HG03520 (cell line): Measurements from ENCODE around the gene BTG2.

ENCODE experiments used
- ATAC-seq: cut with Tn5 transposase; IDR thresholded peaks from one replicate; pipeline ENCODE4 v1.9.1; 2021; ENCODE audit warnings: mild to moderate bottlenecking, moderate library complexity; ENCODE audit not compliant: unreplicated experiment

The BTG2 gene

DNA sequence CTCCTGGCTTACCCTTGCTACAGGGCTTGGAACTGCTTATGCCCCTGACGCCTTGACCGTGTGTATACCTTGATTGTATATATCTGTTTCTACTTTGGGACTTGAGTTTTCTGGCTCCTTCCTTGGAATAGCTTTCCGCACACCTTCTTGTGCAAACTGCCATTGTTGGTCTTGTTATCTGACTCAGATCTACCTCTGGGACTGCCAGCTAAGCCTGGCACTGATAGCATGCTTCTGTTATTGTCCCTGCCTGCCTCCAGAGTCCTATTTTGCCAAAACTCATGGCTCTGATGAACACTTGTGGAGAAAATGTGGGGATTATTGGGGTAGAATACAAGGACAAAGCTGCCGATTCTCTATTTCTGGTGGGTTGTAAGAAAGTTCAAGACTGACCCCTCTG lies 30.2 kb downstream of the BTG2 start:
- ATAC-seq, result no peak

DNA sequence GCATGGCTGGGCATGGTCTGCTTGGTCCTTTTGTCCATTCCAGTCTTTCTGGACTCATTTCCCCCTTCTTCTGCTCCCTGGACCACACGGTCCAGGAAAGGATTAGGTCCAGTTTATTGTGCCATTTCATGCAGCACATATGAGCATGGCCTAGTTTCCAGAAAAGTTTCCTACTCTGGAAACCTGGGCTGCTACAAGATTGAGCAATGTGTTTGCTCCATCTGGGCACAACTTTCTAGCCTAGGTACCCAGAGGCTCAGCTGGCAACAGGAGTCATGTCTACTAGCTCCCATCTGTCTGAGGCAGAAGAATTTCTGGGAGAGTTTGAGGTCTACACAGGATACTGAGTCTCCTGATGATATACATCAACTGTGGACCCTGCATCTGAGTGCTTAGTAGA lies 30.8 kb downstream of the BTG2 start:
- ATAC-seq, result no peak

DNA sequence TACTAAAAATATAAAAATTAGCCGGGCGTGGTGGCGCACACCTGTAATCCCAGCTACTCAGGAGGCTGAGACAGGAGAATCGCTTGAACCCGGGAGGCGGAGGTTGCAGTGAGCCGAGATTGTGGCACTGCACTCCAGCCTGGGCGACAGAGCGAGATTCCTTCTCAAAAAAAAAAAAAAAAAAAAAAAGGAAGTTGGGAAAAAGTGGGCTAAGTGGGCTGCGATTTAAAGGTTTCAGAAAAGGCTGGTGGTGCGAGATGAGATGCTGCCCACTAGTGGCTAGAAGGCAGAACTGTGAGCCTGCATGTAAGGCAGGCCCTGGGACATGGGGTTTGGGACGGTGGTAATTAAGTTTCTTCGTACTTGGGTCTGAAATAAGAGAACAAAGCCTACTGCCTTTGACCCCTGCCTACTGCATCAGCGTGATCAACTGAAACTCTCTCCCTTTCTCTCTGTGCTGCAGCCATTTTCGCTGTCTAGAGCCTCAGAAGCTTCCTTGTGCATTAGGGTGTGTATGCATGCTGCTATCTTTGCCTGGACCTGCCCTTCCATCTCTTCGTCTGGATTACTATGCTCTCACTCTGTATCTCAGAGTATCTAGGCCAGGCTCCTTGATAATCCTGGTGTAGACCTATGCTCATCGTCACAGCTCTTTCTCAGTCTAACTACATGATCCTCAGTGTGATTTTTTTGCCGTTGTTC lies 33.2 kb downstream of the BTG2 start:
- no peak for ATAC-seq

DNA sequence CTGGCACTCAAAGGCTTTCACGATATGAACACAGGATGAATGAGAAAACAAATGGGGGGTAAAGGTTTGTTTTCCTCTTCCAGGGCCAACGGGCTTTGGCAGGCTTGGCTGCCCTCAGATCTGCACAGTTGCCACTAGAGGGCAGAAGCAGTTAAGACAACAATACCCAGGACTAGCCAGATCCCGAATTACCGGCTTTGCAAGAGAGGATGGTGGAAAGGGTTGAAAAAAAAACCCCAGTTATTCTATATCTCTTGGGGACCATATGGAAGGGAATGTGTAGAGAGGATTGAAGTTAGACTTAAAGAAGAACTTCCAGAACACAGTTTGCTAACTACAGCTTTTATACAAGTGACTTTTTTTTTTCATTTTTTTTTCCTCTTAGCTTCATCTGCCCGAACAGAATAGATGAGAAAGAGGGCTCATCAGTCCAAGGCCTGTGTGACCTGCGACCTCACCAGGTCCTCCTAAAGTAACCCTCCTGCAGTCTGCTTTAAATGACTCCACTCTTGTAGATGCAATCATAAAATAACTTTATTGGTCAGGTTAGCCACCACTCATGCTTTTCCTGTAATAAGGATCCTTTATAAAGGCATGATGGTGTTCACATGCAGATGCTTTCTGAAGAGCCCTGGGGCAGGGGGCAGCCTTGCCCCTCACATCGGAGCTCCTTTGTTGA lies 34.9 kb downstream of the BTG2 start:
- peak; percentile 56 for ATAC-seq

DNA sequence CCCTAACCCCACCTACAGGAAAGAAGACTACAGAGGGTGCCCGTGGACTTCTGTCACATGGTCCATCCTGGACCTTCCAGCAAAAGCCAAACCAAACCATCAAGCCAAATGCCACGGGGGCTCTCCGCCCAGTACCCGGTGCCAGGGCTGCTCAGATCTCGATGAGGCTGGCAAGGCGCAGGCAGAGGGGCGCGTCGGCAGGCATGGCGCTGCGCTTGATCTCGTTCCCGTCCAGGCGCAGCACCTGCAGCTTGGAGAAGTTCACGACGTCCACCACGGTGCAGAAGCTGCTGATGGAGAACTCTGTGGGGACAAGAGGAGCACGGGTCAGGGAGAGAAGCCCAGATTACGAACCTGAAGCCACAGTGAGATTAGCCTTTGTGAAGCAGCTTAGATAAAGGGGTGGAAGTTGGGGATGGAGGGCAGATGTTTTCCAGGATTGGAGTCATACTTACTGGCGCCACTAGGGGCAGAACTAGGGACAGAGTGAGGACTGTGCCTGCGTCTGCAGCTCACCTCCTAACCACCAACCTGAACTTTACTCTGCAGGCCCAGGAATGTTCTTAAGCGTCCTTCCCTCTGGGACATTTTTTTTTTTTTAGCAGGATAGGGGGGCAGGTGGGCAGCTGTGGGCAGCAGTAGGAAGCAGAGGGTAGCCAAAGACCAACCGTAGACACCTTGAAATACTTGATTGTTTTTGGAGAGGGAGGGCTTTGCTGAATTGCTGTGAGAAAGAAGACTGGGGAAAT lies 37.0 kb downstream of the BTG2 start:
- ATAC-seq, result no peak

DNA sequence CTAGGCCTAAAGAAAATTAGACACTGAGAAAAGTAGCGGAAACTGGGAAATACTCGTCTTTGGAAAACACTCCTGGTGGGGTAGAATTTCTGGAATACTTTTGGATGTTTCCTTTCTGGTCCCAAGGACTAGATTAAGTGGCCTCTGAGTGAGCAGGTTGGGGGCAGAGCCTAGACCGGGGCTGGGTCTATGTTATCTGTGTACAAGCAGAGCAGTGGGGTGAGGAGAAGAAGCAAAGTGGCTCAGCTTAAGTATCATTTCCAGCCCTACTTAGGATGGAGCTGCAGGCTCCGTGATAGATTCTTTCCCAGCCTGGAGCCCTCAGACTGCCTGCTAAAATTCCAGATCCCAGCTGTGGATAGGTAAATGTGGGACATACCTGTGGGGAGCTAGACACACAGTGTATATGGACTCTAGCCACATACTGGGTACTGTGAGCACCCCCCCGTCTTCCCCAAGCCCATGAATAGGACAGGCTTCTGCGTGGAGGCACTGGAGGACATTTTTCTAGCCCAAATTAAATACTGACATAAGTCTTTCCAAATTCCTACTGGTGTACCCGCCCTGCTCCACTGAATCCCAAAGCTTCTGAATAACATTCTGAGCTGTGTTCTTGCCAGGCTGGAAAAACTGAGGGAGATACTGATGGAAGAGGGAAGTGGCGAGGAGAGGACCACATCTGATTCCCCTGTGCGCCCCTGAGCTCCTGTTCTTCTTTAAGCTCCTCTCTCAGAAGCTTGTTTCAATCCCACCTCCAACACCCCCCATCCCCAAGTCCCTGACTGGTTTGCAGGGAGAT lies 38.8 kb downstream of the BTG2 start:
- no peak for ATAC-seq

DNA sequence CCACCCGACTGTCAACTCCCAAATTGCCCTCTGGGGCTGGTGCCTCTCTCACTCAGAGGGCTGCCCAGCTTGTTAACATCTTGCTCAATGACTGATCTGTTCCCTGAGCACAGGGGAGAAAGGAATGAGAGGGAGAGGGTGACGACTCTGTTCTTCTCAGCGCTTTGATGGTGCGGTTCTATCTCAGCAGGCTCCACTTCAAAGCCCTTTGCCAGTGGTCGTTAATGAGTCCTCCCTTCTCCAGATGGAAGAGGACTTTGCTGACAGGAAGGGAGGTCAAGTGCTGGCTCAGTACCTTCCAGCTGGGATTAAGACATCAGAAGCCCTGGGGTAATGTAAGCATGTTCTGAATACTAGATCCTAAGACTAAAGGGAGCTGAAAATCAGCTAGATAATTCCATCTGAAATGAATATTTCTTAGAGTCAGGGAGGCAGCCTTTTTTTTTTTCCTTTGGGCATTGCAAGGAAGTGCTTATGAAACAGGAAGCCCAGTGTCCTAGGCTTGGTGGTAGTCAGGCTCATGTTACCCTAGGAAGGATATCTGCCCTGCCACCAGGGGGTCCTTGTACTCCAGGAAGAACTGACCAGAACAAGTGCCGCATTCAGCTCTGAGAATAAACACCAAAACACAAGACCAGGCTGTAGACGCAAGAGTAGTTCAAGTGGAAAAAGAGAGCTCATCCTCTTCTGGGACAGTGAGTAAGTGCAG lies 40.9 kb downstream of the BTG2 start:
- no peak for ATAC-seq

DNA sequence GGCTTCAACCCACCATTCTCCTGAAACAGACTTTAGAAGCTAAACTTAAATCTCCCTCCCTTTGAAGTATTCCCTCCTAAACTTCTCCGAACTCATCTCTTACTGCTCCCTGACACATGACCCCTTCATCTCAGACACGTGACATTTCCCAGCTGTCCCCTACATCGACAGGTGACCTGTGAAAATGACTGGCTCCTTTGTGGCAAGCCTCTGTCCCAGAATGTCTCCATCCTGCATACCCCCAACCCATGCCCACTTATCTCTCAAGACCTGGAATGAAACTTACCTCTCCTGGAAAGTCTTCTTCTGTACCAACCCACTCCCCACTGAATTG lies 41.4 kb downstream of the BTG2 start:
- ATAC-seq, result no peak

DNA sequence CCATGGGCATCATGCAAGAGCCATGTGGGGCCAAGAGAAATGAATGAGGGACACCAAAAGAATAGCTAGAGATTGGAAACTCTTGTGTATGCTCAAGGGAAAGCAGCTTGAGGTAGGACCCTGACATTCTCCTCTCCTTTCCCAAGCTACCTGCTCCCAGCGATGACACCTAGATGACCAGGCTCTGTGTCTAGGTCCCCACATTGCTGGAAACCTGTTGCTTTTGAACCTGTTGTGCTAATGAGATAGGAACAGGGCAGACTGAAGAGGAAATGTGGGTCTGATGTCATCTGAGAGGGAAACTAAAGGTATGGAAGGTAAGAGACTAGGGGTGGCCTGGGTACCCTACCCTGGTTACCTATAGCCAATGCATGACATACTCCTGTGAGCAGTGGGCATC lies 43.8 kb downstream of the BTG2 start:
- no peak for ATAC-seq

DNA sequence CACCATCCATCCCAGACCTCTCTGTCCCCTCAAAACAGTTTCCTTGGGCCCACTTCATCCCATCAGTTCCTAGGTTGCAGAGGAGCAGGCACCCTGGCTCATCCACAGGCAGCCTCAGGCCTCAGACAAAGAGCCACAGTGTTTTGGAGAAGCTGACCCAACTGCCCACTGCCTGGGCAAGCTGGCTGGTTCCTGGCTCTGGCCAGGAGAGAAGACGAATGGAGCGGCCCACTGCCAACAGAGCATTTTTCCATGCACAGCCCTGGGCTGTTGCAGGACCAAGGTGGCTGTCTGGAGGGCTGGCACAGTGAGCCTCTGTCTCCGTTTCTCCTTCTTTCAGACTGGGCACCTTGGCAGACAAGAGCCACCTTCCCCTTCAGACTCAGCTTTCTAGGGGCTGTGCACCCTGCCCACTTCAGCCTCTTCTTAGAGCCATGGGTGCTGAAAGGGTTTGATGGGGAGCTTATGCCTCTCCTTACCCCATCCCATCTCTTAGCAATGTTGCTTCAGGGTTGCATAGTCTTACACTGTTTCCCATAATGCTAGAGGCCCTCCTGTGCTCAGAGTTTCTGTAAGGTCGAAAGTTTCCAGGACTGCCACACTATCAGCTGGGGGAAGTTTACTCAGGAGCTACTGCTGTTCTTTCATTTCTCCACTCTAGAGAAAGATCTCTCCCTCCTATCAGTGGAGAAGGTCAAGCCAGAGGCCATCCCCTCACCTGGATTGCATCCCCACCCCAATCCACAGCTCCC lies 44.6 kb downstream of the BTG2 start:
- no peak for ATAC-seq

DNA sequence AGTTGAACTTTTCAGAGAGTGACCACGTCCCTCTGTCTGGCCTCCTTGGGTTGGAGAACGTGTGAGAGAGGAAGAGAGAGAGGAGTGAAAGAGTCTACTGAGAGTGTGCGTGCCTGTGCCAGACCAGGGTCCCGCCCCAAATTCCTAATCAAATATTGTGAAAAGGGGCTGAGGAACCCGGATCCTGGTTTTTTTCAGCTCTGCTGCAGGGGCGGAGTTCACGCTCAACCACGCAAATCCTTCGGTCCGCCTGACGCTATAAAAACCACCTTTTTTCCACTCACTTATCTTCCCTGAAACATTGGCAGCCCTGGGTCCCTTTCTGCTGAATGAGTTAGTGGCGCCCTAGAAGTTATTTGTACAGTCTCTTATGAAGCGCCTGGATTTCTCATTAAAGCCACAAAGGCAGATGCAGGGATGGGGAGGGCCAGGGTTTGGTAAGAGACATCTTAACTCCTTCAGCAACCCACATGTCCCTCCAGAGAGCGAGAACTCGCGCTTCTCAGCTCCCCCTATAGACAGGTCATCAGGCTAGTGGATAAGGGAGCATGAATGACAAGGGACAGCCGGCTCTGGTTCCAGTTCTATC lies 45.8 kb downstream of the BTG2 start, which contains the start of gene FMOD:
FMOD (minus strand) TSS at position 86 of the 589 bp plus-strand sequence. CDS start 2,852 bp downstream, outside the sequence.
- ATAC-seq, result no peak

DNA sequence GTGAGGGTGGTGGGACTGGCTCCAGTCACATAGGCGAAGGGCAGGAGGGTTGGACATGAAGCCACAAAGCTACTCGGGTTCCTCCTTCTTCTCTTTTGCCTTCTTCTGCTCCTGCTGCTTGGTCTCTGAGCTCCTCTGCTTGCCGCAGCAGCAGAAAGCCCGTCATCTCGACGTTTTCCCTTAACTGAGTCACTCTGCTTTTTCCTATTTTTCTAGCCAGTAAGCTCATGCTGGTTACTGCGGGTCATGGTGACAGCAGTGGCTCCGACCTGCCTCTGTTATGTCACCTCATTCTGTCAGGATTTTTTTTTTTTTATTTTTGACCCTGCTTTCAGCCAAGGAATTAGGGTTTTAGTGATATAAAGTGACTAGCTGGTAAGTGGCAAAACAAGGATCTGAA lies 48.2 kb downstream of the BTG2 start:
- ATAC-seq, result no peak

DNA sequence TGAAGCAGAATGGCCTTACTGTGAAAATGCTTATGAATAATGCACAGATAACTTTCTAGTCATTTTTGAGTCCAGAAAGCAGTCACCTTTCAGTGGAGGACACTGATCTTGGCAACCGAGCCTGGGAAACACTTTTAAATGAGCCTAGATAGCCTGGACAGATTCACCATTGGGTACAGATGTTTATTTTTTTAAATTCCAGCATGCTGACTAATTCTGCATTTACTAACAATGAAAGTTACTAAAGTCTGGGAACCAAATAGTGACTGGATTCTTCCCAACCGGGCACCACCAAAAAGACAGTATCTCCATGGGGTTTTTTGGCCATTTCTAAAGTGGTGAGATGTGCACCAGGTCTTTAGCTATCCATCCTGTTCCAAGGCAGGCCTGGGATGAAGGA lies 48.9 kb downstream of the BTG2 start:
- ATAC-seq, result no peak

DNA sequence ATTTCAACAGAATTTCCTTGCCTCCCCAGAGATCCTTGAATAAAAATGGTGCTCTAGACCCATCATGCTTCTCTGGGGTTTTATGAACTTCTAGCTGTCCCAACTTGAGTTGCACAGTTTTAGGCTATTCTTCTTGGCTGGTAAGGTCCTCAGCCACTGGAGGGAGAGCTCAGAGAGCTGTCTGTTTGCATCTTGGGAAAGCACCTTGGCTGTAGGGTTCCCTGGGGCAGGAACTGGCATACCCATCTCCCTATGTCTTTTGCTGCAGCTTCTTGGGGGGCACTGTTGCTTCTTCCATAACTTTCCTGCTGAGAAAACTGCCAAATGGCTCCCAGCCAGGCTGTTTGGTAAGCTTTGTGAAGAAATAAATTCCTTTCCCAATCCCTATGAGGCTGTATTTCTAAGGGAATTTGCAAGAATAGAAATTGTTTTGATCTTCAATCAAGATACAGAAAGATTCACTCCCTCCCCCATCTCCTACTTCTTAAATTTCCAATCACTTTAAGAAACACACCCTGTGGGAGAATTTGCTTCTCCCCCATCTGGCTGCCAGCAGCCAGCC lies 53.8 kb downstream of the BTG2 start:
- no peak for ATAC-seq
